ENCODE results near the gene CMPK2. TPM values are rescaled to one million over a fixed set of nuclear protein-coding genes. Genes with fewer than 3 reads are reported as not detected.

CMPK2 gene
- total RNA-seq, 1 experiment from 2014 or later = 26.6 TPM

DNA sequence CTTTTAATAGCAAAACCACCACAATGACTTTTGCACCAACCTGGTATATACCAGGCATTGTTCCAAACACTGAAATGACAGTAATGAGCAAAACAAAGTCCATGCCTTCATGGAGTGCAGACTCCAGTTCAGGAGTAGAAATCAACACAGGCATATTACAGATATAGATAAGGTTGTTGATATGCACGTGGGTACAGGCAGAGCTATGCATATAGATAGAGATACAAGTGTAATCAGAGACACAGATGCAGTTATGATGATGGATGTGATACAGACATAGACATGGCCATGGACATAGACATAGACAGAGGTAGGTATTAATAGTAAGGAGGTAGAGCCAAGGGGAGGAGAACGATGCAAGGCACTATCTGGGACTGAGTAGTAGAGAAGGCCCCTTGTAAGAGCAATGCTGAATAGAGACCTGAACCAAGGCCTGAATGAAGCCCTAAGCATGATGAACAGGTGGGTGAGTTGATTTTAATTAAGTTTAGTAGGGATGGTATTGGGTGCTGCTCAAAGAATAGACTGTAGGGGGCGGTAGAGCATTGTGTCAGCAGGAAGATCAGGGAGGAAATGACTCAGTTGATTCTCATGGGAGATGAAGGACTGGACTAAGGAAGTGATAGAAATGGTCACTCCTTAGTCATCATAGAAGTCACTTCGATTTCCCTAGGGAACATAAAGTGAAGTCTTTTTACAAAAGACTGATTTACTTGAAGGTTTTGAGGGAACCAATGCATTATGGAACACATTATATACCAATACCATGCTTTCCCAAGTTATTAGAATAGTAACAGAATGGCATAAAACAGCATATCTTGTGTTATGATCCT lies 39.4 kb downstream of the CMPK2 start:
- Mint-ChIP-seq H3K27me3 (ENCODE audit: unreplicated experiment) (peaks cover 25% of the 10 kb centered on the region), H3K27ac (ENCODE audit: unreplicated experiment) (no peak overlapping the region), H3K9me3 (ENCODE audit: low read depth, unreplicated experiment) (peaks cover 12% of the 10 kb centered on the region), H3K36me3 (ENCODE audit: insufficient read depth, unreplicated experiment) (no peaks in the 10 kb centered on the region), H3K4me3 (ENCODE audit: low read depth, unreplicated experiment) (no peak overlapping the region), H3K4me1 (ENCODE audit: low read depth, unreplicated experiment) (peaks cover 11% of the 10 kb centered on the region)
- no TSS peak for BruUV-seq (replicated peaks)
- peak; percentile 66 for DNase-seq
- intact Hi-C loops (cut with micrococcal nuclease; ENCODE audit: unreplicated experiment) = loop anchor here (1.0 to 5.0 kb wide), 3 partner anchors 40 to 258 kb away; no protein-coding TSS in a partner anchor
- CTCF ChIA-PET = no interaction called here
- TF ChIP-seq, protein P1, sequence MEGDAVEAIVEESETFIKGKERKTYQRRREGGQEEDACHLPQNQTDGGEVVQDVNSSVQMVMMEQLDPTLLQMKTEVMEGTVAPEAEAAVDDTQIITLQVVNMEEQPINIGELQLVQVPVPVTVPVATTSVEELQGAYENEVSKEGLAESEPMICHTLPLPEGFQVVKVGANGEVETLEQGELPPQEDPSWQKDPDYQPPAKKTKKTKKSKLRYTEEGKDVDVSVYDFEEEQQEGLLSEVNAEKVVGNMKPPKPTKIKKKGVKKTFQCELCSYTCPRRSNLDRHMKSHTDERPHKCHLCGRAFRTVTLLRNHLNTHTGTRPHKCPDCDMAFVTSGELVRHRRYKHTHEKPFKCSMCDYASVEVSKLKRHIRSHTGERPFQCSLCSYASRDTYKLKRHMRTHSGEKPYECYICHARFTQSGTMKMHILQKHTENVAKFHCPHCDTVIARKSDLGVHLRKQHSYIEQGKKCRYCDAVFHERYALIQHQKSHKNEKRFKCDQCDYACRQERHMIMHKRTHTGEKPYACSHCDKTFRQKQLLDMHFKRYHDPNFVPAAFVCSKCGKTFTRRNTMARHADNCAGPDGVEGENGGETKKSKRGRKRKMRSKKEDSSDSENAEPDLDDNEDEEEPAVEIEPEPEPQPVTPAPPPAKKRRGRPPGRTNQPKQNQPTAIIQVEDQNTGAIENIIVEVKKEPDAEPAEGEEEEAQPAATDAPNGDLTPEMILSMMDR (IDR thresholded peaks at IDR 0.05; ENCODE audit: unreplicated experiment) = peak; percentile 63

DNA sequence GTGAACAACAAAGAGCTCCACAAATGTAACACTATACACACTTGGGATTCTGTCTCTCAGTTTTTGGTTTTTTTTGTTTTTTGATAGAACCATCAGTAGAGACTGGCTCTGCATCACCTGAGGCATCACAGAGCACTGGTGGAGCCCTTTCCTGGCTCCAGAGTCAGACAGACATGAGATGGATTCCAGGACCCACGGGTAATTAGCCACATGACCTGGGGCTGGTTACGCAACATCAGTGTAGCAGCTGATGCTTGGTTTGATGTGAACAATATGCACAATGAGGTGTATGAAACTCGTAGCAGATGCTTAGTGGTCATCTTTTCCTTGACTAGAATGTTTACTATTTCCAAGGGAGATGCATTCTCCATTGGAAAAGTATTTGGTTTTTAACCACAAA lies 40.7 kb downstream of the CMPK2 start:
- no peak overlapping the region for H3K27ac Mint-ChIP-seq (ENCODE audit: unreplicated experiment)
- H3K36me3 Mint-ChIP-seq (ENCODE audit: insufficient read depth, unreplicated experiment) = no peaks in the 10 kb centered on the region
- no peak overlapping the region for H3K4me3 Mint-ChIP-seq (ENCODE audit: low read depth, unreplicated experiment)
- H3K27me3 Mint-ChIP-seq (ENCODE audit: unreplicated experiment) = peaks cover 30% of the 10 kb centered on the region
- TF ChIP-seq, protein P1 (IDR thresholded peaks at IDR 0.05; ENCODE audit: unreplicated experiment) = no peak
- H3K9me3 Mint-ChIP-seq (ENCODE audit: low read depth, unreplicated experiment) = peaks cover 1% of the 10 kb centered on the region
- CTCF ChIA-PET = no interaction called here
- peaks cover 11% of the 10 kb centered on the region for H3K4me1 Mint-ChIP-seq (ENCODE audit: low read depth, unreplicated experiment)
- no TSS peak for BruUV-seq (replicated peaks)
- intact Hi-C loops (cut with micrococcal nuclease; ENCODE audit: unreplicated experiment) = loop anchor here (5.0 kb wide), 1 partner anchor 217 kb away; no protein-coding TSS in a partner anchor
- DNase-seq = no peak

DNA sequence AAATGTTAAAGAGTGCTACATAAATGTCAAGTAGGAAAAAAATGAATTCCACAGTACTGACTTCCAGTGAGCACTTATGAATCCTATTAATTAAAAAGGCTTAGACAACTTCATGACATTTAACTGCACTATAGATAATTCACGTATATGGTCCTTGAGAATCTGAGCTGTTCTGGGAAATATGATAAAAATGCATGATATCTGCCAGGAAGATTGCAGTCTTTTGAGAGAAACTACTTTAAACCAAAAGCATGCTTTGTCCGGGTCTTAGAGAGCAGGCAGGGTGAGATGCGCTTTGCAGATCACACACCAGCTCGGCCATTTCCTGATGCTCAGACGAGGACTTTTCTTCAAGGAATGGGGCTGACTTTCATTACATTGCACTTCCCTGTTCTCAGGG lies 42.6 kb downstream of the CMPK2 start:
- no peak overlapping the region for H3K27ac Mint-ChIP-seq (ENCODE audit: unreplicated experiment)
- peaks cover 35% of the 10 kb centered on the region for H3K27me3 Mint-ChIP-seq (ENCODE audit: unreplicated experiment)
- no peak for DNase-seq
- no TSS peak for BruUV-seq (replicated peaks)
- TF ChIP-seq, protein P1 (IDR thresholded peaks at IDR 0.05; ENCODE audit: unreplicated experiment) = no peak
- CTCF ChIA-PET = no interaction called here
- no peak overlapping the region for H3K4me3 Mint-ChIP-seq (ENCODE audit: low read depth, unreplicated experiment)
- no peaks in the 10 kb centered on the region for H3K36me3 Mint-ChIP-seq (ENCODE audit: insufficient read depth, unreplicated experiment)
- intact Hi-C loops (cut with micrococcal nuclease; ENCODE audit: unreplicated experiment) = no loop called here
- H3K4me1 Mint-ChIP-seq (ENCODE audit: low read depth, unreplicated experiment) = peaks cover 11% of the 10 kb centered on the region
- H3K9me3 Mint-ChIP-seq (ENCODE audit: low read depth, unreplicated experiment) = no peaks in the 10 kb centered on the region

DNA sequence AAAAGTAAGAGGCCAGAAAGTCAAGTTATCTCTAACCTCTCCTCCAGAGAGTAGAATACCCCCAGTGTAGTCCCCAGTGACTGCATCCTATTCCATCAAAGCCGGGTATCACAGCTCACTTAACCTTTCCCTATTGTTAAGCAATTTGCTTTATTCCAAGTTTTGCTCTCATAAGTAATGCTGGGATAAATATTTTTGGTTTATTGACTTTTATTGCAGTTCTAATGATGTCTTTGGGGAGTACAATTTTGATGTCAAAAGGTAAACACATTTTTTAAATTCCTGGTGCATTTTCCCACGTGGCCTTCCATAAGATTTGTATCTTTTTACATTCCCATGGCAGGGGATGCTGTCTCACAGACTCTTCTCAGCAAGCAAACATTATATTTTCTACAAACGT lies 43.3 kb downstream of the CMPK2 start:
- CTCF ChIA-PET = no interaction called here
- H3K4me3 Mint-ChIP-seq (ENCODE audit: low read depth, unreplicated experiment) = no peak overlapping the region
- no TSS peak for BruUV-seq (replicated peaks)
- DNase-seq = no peak
- TF ChIP-seq, protein P1 (IDR thresholded peaks at IDR 0.05; ENCODE audit: unreplicated experiment) = no peak
- peaks cover 42% of the 10 kb centered on the region for H3K27me3 Mint-ChIP-seq (ENCODE audit: unreplicated experiment)
- no peaks in the 10 kb centered on the region for H3K36me3 Mint-ChIP-seq (ENCODE audit: insufficient read depth, unreplicated experiment)
- H3K9me3 Mint-ChIP-seq (ENCODE audit: low read depth, unreplicated experiment) = no peaks in the 10 kb centered on the region
- no peak overlapping the region for H3K27ac Mint-ChIP-seq (ENCODE audit: unreplicated experiment)
- intact Hi-C loops (cut with micrococcal nuclease; ENCODE audit: unreplicated experiment) = no loop called here
- H3K4me1 Mint-ChIP-seq (ENCODE audit: low read depth, unreplicated experiment) = peaks cover 11% of the 10 kb centered on the region

Measured in Calu3 (cell line).